C4-2B (cell line): ENCODE data around the gene CHST13.

Experiments
- ZFX ChIP-seq: fragments of 450-650 bp; IDR thresholded peaks from 2 replicates; pipeline ENCODE4 v1.6.1; 2017
- TF ChIP-seq, protein P1 (sequence below): fragments of 450-650 bp; conservative IDR thresholded peaks from 2 replicates; pipeline ENCODE4 v1.5.1; 2017; ENCODE audit warnings: mild to moderate bottlenecking

- no peak for TF ChIP-seq ZFX
- TF ChIP-seq, protein P1, sequence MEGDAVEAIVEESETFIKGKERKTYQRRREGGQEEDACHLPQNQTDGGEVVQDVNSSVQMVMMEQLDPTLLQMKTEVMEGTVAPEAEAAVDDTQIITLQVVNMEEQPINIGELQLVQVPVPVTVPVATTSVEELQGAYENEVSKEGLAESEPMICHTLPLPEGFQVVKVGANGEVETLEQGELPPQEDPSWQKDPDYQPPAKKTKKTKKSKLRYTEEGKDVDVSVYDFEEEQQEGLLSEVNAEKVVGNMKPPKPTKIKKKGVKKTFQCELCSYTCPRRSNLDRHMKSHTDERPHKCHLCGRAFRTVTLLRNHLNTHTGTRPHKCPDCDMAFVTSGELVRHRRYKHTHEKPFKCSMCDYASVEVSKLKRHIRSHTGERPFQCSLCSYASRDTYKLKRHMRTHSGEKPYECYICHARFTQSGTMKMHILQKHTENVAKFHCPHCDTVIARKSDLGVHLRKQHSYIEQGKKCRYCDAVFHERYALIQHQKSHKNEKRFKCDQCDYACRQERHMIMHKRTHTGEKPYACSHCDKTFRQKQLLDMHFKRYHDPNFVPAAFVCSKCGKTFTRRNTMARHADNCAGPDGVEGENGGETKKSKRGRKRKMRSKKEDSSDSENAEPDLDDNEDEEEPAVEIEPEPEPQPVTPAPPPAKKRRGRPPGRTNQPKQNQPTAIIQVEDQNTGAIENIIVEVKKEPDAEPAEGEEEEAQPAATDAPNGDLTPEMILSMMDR = no peak
Observed at GRCh38 chr3:126552688-126553283, 28.8 kb downstream of the CHST13 start.
